HG03139 (cell line): Measurements from ENCODE around the gene UNC13A.
A peak's percentile ranks its signal among the peaks of the same experiment; 100 is the strongest.
"Not testable (repeated sequence)": the region's sequence is repeated elsewhere in the genome, so short reads cannot be mapped to it uniquely, and the experiment has no call there.

Source experiments
- ATAC-seq: cut with Tn5 transposase; IDR thresholded peaks from one replicate; pipeline ENCODE4 v1.9.1; 2021; ENCODE audit not compliant: unreplicated experiment

UNC13A gene

DNA sequence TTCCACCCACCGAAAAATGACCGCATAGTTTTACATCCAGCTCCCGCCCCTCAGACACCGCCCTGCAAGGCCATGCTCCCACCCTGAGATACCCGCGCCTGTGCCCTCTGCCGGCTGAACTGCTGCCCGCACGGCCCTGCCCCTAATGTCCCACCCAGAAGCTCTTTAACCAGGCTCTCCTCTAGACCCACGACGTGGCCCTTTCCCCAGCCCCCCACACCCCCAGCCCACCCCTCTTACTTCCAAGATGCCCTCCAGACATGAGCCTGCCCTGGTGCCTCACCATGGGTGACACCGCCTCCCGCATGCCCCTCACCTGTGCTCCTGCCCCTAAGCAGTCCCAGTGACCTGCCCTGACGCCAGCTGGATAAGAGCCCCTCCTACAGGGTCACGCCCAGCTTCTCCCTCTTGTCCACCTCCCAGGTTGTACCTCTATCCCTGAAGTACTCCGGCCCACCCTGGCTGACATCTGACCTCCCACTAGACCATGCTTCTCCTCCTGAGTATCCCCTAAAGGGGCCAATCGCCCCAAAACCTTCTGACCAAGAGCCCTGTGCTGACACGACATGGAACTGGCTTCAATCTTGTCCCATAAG is 81.5 kb downstream of the UNC13A start:
- no peak for ATAC-seq

DNA sequence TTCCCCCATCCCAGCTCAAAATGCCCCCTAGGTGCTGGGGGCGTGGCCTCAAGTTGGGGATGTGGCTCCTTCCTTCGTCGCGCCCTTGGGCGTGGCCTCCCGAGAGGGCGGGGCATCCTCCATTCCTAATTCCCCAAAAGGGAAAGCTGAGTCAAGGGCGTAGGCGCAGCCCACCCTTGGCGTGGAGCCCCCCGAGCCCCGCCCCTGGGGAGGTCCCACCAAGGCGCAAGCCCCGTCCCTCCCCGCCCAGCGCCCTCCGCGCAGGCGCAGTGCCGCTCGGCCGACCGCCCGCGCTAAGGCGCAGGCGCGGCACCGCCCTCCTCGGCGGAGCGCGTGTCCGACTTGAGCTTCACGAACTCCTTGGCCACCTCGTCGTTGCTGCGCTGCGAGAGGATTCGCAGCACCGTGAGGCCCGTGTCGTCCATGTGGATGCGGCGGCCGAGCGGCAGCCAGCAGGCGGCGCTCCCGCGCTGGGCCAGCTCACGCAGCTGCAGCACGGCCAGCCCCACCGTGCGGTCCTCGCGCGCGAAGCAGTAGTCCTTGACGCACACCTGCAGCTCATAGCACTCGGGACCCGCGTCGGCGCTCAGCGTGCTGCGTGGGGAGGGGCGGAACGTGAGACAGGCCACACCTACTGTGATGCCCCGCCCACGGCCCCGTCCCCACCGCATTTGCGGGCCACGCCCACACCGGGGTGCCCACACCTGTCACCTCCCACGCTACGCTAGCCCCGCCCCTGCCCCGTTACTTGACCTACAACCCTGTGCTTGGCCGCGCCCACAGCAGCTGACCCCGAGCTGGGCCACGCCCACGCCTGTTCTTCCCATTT is 82.2 kb downstream of the UNC13A start:
- ATAC-seq, result peak; percentile 56

DNA sequence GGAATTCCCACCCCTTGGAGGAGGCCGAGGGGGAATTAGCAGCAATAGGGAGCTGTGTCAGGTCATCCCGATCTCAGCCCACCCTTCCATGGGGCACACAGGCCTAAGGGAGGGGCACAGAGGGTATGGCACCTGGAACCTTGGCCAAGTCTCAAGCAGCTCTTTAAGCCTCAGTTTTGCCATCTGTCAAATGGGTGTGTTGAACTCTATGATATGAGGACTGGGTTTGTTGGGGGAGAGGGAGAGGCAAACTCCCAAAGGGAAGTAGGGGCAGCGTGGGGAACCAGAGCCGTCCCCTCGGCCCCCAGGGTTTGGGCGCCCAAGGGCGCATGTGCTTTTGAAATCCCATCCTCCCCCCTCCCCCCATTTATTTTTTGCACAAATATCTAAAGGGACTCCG is 83.0 kb downstream of the UNC13A start:
- ATAC-seq, result no peak

DNA sequence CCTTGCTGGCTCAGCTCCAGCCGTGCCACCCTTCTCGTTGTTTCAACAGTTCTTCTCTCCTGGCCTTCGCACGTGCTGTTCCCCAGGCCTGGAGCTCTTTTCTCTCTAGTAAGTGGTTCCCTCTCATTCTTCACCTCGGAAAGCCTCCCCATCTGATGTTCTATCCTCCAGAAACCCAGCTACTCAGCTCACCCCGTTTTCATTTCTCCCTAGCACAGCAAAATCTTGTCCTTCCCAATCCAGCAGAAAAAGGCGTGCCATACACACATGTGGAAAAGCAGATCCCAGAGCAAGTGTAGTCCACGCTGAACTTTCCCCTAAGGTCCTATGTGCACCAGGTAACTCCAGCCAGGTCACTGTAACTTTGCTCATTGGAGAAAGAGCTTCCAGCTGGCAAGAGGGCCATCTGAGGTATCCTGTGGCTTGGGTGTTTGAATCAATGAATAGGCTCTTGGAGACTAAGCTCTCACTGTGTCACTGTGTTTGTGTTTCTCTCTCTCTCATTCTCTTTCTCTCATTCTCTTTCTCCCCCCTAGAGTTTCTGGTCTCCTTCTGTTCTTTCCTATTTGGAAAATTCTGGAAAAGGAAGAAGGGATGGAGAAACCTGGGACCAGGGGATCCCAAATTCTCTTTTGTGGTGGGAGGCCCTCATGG is 83.7 kb downstream of the UNC13A start:
- no peak for ATAC-seq

DNA sequence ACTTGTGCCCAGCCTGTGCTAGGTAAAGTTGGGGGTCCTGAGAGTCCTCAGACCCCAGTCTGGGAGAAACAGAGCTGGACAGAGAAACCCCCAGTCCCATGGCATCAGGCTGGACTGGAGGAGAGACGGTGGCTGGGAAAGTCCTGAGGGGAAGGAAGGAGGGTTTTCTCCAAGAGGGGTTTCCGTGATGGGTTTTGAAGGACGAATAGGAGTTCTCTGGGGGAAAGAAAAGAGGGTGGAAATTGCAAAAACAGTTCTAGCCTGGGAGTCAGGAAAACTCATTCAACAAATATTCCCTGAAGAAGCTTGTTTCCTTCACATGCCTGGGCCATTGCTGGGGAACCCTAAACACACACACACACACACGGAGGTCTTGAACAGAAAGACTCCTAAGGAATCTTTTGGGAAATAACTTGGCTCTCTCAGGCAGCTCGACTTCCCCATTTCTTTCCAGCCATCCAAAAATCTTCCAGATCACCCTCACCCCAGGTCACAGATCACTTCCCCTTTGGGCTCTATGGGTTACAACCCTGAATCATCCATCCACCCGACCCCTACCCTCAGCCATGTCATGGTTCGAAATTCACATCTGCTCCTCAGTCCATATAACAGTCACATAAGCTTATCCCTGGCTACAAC is 85.2 kb downstream of the UNC13A start:
- no peak for ATAC-seq

DNA sequence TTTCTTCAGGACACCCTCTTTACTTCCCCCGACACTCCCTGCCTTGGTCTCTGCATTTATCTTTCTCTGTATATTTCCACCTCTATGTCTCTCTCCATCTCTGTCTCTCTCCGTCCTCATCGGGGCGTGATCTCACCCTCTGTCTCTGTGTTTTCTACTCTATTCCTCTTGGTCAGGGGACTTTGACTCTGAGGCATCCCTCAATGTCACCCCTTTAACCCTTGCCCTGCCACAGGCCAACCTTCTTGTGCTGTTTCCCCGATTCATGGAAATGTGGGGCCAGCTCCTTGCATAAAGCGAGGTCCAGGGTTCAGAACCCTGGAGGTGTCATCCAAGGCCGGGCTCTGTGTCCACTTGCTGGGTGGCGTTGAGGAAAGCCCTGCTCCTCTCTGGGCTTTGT is 85.9 kb downstream of the UNC13A start:
- no peak for ATAC-seq

DNA sequence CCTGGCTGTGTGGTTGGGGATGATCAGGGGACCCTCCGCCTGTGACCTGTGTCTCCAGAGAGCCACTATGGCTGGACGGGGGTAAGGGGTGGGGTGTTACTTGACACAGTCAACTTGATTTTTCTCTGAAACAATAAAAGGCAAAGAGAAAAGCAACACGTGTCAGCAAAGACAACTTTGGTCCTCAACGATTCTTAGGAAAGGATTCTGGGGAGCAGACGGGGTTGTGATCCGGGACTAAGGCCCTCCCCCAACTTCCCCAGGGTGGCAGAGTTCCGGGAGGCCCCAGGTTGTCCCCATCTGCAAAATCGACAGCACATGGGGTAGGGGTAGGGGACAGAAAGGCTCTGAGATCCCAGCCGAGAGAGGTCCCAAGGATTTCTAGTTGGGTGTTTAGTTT is 86.5 kb downstream of the UNC13A start:
- no peak for ATAC-seq

DNA sequence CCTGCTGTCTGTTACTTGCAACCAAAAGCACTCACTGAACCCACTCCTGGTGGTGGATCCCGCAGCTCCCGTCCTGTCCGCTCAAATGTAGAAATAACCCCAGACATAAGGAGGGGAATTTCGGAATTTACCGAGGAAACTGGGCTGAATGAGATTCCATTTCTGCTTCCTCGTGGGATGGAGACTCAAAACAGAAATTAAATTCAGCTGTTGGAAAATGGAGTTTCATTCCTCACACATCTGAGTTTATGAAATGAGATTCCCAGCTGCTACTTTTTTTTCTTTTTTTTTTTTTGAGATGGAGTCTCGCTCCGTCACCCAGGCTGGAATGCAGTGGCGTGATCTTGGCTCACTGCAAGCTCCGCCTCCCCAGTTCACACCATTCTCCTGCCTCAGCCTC is 88.4 kb downstream of the UNC13A start:
- no peak for ATAC-seq

DNA sequence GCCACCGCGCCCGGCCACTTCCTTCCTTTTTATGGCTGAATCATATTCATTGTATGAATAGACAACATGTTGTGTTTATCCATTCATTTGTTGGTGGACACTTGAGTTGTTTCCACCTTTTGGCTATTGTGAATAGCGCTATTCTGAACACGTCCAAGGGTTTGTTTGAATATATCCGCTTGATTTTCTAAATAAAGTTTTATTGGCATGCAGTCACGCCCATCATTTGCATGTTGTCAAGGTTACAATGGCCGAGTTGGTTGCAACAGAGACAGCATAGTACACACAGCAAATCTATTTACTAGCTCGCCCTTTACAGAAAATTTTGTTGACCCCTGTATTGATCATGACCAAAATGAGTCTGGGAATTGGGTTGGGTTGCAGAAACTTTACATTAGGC is 89.2 kb downstream of the UNC13A start:
- ATAC-seq, result no peak

DNA sequence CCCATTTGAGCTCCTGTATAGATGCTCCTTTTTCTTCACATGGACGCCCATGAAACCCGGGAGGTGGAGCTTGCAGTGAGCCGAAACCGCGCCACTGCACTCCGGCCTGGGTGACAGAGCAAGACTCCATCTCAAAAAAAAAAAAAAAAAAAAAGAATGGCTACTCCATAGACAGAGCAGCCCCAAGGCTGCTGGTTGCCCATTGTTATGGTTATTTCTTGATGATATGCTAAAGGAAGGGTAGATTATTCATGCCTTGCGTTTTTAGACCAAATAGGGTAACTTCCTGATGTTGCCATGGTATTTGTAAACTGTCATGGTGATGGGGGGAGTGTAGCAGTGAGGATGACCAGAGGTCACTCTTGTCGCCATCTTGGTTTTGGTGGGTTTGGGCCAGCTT is 90.1 kb downstream of the UNC13A start:
- ATAC-seq, result not testable (repeated sequence)

DNA sequence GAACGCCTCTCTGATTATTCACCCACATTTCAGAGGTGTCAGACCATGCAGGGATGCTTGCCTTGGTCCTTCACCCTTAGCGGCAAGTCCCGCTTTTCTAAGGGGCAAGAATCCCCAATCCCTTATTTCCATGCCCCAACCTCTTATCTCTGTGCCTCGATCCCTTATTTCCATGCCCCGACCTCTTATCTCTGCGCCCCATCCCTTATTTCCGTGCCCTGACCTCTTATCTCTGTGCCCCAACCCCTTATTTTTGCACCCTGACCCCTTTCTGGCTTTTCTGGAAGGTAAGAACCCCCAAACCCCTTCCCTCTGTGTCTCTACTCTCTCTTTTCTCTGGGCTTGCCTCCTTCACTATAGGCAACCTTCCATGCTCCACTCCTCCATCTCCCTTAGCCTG is 93.9 kb downstream of the UNC13A start:
- not testable (repeated sequence) for ATAC-seq

DNA sequence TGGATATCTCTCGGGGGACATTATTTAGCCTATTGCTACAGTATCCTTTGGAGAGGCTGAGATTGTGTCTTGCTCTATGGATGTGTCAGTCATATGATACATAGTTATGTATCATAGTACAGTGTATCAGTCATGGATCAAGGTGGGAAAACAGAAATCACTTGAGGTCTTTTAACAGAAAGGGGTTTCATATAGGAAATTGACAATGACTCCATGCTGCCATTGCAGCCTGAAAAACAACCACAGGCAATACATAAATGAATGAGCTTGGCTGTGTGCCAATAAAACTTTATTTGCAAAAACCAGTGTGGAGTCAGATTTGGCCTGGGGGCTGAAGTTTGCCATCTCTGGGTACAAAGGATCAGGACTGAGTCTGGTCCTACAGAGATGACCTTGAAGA is 97.3 kb downstream of the UNC13A start:
- no peak for ATAC-seq

DNA sequence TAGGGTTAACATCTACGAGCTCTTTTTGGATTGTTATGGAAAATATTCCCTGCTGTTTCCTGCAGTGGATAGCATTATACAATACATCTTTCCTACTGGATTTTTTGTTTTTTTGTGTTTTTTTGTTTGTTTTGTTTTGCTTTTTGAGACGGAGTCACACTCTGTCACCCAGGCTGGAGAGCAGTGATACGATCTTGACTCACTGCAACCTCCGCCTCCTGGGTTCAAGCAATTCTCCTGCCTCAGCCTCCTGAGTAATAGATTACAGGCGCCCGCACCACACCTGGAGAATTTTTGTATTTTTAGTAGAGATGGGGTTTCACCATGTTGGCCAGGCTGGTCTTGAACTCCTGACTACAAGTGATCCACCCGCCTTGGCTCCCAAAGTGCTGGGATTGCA is 102.8 kb downstream of the UNC13A start:
- ATAC-seq, result not testable (repeated sequence)

DNA sequence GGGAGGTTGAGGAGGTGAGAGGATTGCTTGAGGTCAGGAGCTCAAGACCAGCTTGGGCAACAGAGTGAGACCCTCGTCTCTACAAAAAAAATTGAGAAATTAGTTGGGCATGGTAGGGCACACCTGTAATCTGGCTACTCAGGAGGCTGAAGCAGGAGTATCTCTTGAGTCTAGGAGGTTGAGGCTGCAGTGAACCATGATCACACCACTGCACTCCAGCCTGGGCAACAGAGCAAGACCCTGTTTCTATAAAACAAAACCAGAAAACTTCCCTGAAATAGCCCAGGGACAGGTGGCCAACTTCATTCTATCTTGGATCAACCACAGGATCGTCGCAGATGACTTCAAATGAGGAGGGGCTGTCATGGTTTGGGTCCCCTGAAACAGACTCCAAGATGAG is 104.0 kb downstream of the UNC13A start:
- no peak for ATAC-seq

DNA sequence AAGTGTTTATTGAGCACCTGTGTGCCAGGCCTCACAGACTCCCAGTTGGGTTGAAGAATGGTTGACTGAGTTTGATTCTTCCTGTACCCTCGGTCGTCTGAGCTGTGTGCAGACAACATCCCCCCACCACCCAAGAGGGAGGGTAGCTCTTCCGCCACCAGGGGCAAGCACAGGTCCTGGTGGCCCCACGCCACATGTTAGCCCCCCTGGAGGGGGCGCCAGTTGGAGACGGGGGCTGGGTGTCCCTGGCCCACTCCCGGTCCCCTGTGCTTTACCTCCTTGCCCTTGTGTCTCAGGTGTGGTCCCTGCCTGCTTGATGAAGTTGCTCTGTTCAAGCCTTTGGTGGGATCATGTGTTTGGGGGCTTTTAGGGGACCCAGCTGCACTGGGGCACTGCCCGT is 105.5 kb downstream of the UNC13A start:
- no peak for ATAC-seq

DNA sequence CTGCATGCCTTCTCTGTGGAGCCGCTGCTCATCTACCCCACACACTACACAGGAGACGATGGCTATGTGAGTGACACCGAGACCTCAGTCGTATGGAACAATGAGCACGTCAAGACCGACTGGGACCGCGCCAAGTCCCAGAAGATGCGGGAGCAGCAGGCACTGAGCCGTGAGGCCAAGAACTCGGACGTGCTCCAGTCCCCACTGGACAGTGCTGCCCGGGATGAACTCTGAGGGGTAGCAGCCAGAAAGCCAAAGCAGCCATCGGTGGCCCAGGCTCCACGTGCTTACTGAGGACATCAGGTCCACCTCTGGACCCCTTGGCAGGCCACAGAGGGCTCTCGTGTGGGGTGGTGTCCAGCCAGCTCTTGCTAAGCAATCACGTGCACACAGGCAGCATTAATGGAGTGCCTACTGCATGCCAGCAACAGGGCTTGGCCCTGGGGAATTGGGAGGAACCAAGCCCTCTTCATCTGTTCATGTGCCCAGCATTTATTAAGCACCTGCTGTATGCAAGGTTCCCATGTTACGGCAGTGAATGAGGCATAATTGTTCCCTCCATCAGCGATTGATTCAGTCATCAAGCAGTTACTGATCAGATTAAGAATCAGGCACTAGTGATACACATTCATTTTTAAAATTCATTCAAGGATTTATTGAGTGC is 106.8 kb downstream of the UNC13A start:
- no peak for ATAC-seq

DNA sequence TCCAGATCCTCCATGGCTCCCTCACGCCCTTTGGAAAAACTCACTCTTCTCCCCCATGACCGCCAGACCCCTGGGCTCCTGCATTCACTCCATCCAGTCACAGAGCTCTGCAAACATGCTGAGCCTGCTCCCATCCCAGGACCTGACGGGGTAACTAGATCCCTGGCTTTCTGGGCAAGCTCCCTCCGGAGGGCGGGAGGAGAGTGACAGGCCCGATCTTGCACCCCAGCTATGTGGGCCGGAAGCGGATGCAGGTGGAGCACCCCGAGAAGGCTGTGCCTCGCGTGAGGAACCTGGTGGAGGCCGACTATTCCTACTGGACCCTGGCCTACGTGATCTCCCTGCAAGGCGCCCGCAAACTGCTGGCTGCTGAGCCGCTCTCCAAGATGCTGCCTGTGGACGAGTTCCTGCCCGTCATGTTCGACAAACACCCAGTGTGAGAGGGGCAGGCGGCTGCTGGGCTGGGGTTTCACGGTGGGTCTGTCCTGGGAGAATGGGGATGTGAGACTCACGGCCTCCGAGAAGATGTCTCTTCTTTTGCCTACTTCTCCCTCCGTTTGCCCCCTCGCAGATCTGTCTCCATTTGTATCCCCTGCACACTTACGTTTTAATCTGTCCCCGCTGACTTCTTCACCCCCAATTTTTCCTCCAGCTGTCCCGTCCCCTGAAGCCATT is 107.5 kb downstream of the UNC13A start:
- ATAC-seq, result no peak

DNA sequence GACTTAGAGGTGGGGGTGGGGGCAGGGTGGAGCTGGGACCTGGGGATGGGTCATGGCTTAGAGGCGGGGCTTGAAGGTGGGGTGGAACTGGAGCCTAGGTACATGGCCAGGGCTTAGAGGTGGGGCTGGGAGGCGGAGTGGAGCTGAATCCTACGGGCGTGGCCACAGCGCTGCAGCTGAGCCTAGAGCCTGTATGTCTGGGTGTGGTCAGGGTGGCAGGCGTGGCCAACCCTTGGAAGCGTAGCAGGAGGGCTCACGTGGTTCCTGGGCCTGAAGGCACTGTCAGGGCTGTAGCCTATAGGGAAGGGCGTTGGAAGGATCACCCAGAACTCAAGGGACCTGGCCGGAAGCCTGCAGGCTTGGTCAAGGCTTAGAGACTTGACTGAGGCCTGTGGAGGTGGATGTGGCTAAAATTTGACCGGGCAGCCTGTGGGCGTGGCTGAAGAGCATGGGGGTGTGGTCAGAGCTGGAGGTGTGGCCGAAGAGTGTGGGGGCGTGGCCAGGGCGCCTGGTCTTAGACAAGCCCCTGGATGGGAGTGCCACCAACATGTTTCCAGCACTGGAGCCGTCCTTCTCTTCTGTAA is 108.4 kb downstream of the UNC13A start:
- ATAC-seq, result no peak

DNA sequence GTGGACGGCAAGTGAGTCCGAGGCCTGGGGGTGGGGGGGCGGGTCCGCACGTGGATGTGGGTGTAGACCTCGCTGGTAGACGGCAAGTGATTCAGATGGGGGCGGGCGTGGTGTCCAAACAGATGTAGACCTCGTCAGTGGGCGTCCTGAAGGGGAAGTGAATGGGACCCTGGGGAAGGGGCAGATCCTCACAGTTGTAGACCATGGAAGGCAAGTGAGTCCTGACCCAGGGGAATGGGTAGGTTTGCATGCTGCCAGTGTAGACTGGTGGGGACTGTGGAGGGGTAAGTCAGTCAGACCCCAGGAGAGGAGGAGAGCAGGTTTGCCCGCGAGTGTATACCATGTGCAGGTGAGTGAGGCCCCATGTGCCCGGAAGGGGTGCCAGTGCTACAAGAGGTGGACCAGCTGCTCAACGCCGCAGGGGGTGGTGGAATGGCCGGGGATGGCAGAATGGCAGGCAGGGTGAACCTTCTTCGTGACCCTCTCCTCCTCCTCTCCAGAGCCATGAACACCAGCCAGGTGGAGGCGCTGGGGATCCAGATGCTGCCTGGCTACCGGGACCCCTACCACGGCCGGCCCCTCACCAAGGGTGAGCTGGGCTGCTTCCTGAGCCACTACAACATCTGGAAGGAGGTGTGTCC is 110.6 kb downstream of the UNC13A start:
- no peak for ATAC-seq
